K562 (cell line): ENCODE measurements around the gene SH3BGRL3. TPM values are rescaled to one million over a fixed set of nuclear protein-coding genes. Genes with fewer than 3 reads are reported as not detected.
A peak's percentile ranks its signal among the peaks of the same experiment; 100 is the strongest.

Experiments
- ARNT ChIP-seq, 2 experiments: fragments of 450-650 bp; IDR thresholded peaks; 2 replicates each; pipeline ENCODE4 v1.6.1; 2016; ENCODE audit warnings: mild to moderate bottlenecking in 1 of 2
- CCAR2 ChIP-seq: fragments of 200-400 bp; formaldehyde crosslinking; IDR thresholded peaks from 2 replicates; pipeline ENCODE4 v1.6.1; 2017; ENCODE audit warnings: mild to moderate bottlenecking, low read depth, low read length
- CREB3L1 ChIP-seq: fragments of 450-650 bp; IDR thresholded peaks from 2 replicates; pipeline ENCODE4 v1.6.1; 2014; ENCODE audit warnings: low read depth, mild to moderate bottlenecking, moderate library complexity, borderline replicate concordance
- EZH2 ChIP-seq: IDR thresholded peaks from 2 replicates; pipeline ENCODE4 v1.6.1; 2012; ENCODE audit warnings: low read depth, mild to moderate bottlenecking, inconsistent platforms, low read length, borderline replicate concordance
- HDGF ChIP-seq: fragments of 450-650 bp; IDR thresholded peaks from 2 replicates; pipeline ENCODE4 v1.6.1; 2016
- HNRNPL ChIP-seq: fragments of 200-400 bp; formaldehyde crosslinking; IDR thresholded peaks from 2 replicates; pipeline ENCODE4 v1.6.1; 2017; ENCODE audit warnings: low read depth, mild to moderate bottlenecking, low read length
- PHF20 ChIP-seq: fragments of 450-650 bp; IDR thresholded peaks from 2 replicates; pipeline ENCODE4 v1.6.1; 2018; ENCODE audit not compliant: partially characterized antibody
- RBM14 ChIP-seq: fragments of 200-400 bp; formaldehyde crosslinking; IDR thresholded peaks from 2 replicates; pipeline ENCODE4 v1.6.1; 2018; ENCODE audit warnings: low read depth, mild to moderate bottlenecking, low read length, moderate library complexity, borderline replicate concordance; ENCODE audit not compliant: insufficient read depth
- SREBF2 ChIP-seq: sonication (generic); formaldehyde crosslinking; IDR thresholded peaks from 2 replicates; pipeline ENCODE4 v1.4.0; 2020; ENCODE audit warnings: mild to moderate bottlenecking, missing genetic modification reagents
- TGIF2 ChIP-seq: sonication (generic); formaldehyde crosslinking; IDR thresholded peaks from 2 replicates; pipeline ENCODE4 v1.8.1; 2022; ENCODE audit warnings: mild to moderate bottlenecking, missing genetic modification reagents, moderate library complexity
- YBX1 ChIP-seq: fragments of 450-650 bp; IDR thresholded peaks from 2 replicates; pipeline ENCODE4 v1.7.1; 2016; ENCODE audit warnings: mild to moderate bottlenecking
- ZC3H11A ChIP-seq: IDR thresholded peaks from 2 replicates; pipeline ENCODE4 v1.6.1; 2012; ENCODE audit warnings: low read depth, low read length, improper control_type of control experiment
- ZNF277 ChIP-seq: fragments of 250-450 bp; sonication (Bioruptor Pico); IDR thresholded peaks from 2 replicates; pipeline ENCODE4 v1.8.0; 2022; ENCODE audit warnings: inconsistent platforms, mild to moderate bottlenecking, moderate library complexity, borderline replicate concordance
- ZNF766 ChIP-seq: fragments of 200-800 bp; sonication (Bioruptor generic); conservative IDR thresholded peaks from 2 replicates; pipeline ENCODE4 v1.6.1; 2016; ENCODE audit warnings: missing genetic modification characterization, missing compliant biosample characterization
- ZZZ3 ChIP-seq: fragments of 450-650 bp; IDR thresholded peaks from 2 replicates; pipeline ENCODE4 v1.6.1; 2016; ENCODE audit warnings: antibody characterized with exemption, mild to moderate bottlenecking, moderate library complexity
- polyA plus RNA-seq, 8 experiments: library from polyadenylated mRNA; depleted of rRNA in 4 of 8; stranded (reverse) in 5 of 8; unstranded in 3 of 8; fragments of >200 nt; fragmentation: Nextera tagmentation in 2 of 8; fragmentation: Illumina TruSeq in 1 of 8; extraction: Ambion mirVana in 2 of 8; extraction: Trizol in 1 of 8; gene quantifications; 2 replicates each; pipeline versions ENCODE4 v1.2.1 to v1.2.3, GENCODE V29; 2011 to 2014; ENCODE audit warnings: inconsistent platforms in 1 of 8, missing spikeins in 1 of 8
- total RNA-seq, 7 experiments: library from RNA; depleted of rRNA in 6 of 7; stranded (reverse); fragments of >200 nt in 6 of 7; fragmentation: Illumina TruSeq in 2 of 7; extraction: Trizol in 2 of 7; gene quantifications; 2 replicates each; pipeline versions ENCODE4 v1.2.1 to v1.2.3, GENCODE V29; 2011 to 2021; ENCODE audit warnings: low replicate concordance in 1 of 7
- TF ChIP-seq, protein P1 (sequence below): fragments of 450-650 bp; IDR thresholded peaks from 2 replicates; pipeline ENCODE4 v1.6.1; 2017; ENCODE audit warnings: antibody characterized with exemption, mild to moderate bottlenecking
- TF ChIP-seq, protein P2 (sequence below): fragments of 250-450 bp; sonication (Bioruptor Pico); IDR thresholded peaks from 2 replicates; pipeline ENCODE4 v1.4.0; 2020

Gene SH3BGRL3
- total and polyA plus RNA-seq, 9 of the 15 experiments (the other 6 are each of a cell fraction or from before 2014, with no cell fraction given), result 30.3 to 140 (median 54.2) TPM

DNA sequence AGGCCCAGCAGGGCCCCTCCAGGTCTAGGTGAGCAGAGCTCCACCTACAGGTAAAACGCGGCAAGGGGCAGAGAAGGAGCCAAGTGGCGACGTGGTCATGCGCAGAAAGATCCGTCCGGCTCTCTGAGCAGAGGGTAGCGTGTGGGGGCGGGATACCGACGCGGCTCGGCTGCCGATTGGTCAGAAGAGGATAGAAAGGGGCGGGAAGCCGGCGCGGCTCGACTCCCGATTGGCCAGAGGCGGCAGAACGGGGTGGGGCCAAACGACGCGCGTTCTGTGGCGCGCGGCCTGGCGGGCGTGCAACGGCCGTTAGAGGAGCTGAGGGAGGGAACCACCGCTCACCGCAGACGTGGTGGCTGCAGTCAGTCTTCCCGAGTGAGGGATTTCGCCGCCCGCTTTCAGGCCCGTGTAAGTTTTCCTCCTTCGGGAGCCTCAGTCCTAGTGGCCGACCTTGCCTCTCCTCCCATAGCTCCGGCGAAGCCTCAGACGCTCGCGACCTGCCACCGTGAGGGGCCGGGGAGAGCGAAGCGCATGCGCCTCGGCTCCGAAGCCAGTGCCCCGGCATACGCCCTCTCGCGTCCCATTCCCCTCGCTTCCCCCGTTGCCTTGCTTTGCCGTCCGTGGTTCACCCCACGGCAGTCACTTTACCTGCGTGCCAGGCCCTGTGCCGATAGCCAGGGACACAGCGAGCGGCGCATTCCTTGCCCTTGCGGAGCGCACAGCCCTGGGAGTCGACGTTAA is 45.8 kb upstream of the SH3BGRL3 start, which contains the start of gene CEP85 (continued):
- TF ChIP-seq, protein P1, sequence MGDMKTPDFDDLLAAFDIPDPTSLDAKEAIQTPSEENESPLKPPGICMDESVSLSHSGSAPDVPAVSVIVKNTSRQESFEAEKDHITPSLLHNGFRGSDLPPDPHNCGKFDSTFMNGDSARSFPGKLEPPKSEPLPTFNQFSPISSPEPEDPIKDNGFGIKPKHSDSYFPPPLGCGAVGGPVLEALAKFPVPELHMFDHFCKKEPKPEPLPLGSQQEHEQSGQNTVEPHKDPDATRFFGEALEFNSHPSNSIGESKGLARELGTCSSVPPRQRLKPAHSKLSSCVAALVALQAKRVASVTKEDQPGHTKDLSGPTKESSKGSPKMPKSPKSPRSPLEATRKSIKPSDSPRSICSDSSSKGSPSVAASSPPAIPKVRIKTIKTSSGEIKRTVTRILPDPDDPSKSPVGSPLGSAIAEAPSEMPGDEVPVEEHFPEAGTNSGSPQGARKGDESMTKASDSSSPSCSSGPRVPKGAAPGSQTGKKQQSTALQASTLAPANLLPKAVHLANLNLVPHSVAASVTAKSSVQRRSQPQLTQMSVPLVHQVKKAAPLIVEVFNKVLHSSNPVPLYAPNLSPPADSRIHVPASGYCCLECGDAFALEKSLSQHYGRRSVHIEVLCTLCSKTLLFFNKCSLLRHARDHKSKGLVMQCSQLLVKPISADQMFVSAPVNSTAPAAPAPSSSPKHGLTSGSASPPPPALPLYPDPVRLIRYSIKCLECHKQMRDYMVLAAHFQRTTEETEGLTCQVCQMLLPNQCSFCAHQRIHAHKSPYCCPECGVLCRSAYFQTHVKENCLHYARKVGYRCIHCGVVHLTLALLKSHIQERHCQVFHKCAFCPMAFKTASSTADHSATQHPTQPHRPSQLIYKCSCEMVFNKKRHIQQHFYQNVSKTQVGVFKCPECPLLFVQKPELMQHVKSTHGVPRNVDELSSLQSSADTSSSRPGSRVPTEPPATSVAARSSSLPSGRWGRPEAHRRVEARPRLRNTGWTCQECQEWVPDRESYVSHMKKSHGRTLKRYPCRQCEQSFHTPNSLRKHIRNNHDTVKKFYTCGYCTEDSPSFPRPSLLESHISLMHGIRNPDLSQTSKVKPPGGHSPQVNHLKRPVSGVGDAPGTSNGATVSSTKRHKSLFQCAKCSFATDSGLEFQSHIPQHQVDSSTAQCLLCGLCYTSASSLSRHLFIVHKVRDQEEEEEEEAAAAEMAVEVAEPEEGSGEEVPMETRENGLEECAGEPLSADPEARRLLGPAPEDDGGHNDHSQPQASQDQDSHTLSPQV, result no peak; the same call in 1 of the 2 replicates
- TF ChIP-seq, protein P2, sequence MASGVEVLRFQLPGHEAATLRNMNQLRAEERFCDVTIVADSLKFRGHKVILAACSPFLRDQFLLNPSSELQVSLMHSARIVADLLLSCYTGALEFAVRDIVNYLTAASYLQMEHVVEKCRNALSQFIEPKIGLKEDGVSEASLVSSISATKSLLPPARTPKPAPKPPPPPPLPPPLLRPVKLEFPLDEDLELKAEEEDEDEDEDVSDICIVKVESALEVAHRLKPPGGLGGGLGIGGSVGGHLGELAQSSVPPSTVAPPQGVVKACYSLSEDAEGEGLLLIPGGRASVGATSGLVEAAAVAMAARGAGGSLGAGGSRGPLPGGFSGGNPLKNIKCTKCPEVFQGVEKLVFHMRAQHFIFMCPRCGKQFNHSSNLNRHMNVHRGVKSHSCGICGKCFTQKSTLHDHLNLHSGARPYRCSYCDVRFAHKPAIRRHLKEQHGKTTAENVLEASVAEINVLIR, result peak; percentile 54; the same call in 1 of the 2 replicates
- peak; percentile 45 for TF ChIP-seq PHF20
- no peak for TF ChIP-seq ZZZ3
- no peak for TF ChIP-seq TGIF2 (CRISPR knock-in tag)
- no peak for TF ChIP-seq YBX1
- no peak for TF ChIP-seq ZNF766 (CRISPR knock-in tag)
- no peak for TF ChIP-seq ARNT (IDR thresholded peaks at IDR 0.05)
- no peak for TF ChIP-seq ZC3H11A
- peak; percentile 72; the same call in 1 of the 2 replicates for TF ChIP-seq CREB3L1
- 0 out of 2 replicates have a peak, but pooled peaks have one; percentile 44 for TF ChIP-seq HDGF
- no peak for TF ChIP-seq RBM14
- TF ChIP-seq CCAR2, result no peak
- TF ChIP-seq SREBF2, result no peak
- TF ChIP-seq ZNF277 (CRISPR knock-in tag), result no peak
- TF ChIP-seq HNRNPL, result no peak
- no peak for TF ChIP-seq EZH2
